ENCODE measurements around the gene TEKT2. TPM values are rescaled to one million over a fixed set of nuclear protein-coding genes. Genes with fewer than 3 reads are reported as not detected.

The TEKT2 gene
- total RNA-seq, 1 donor from 2014 or later = not detected

DNA sequence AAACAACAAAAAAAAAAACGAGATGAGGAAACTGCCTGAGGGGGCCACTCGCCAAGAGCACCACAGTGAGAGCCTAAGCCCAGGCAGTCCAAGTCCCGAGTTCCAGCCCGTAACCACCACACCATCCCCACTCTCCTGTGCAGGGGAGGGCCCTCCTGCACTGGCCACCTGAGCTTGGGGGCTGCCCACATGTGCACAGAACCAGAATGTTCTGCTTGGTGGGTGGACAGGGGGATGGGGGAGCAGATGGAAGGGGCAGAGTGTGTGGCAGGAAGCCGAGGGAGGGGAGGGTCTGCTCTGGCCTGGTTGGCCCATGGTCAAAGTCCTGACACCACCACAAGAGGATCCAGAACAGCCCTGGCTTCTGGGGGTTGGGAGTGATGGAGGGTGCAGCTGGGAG lies 22.4 kb downstream of the TEKT2 start:
- DNase-seq = no peak

DNA sequence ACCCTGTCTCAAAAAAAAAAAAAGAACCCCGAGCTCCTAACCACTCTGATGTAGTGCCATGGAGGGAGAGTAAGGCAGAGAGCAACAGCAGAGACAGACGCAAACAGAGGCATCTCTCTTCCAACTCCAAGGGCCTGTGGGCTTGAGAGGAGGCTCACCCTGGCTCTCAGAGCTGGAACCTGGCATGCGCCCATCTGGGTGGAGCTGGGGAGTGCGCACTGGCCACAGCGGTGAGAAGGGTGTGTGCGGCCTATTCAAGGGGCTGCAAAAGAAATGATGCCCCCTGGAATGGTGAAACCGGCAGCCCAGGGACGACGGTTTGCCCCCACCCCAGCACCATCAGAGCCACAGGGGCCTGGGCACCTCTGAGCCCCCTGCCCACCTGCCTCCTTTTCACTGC lies 23.5 kb downstream of the TEKT2 start:
- no peak for DNase-seq

DNA sequence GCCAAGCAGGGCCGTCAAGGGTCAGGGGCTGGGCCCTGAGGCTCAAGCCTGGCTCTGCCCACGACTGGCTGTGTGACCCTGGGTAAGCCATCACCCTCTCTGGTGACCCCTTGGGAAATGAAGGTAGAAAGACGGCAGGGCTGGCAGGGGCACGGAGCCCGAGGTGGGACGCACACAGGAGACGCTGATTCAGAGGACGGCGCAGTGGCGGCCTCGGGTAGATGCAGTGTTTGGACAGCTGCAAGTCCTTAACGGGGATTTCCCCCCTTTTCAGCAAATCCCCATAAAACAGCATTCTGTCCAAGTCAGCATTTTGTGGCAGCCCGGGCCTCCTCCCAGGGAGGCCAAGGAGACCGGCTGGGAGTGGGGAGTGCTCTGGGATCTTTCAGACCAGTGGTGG lies 24.4 kb downstream of the TEKT2 start:
- peak; percentile 59 for DNase-seq

DNA sequence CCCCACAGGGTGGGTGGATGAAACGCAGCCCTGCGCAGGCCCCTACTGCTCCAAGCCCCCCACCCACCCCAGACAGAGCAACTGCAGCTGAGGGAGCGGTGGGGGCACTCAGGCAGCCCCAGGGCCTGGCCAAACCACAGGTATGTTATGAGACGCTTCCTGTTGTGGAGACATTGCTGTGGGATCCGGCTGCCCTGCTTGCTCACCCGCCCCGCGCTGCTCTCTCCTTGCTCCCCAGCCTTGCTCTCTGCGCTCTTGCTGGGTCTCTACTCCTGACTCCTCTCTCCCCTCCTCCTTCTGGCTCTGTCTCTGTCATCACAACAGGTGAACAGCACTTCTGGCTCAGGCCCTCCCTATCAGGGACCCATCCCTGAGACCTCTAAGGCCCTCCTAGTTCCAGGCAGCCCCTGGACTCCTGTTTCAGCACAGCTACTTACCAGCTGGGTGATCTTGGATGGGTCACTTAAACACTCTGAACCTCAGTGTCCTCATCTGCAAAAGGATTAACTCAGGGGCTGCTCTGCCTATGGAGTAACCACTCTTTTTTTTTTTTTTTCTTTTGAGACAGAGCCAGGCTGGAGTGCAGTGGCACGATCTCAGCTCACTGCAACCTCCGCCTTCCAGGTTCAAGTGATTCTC lies 25.3 kb downstream of the TEKT2 start:
- DNase-seq = peak; percentile 37

DNA sequence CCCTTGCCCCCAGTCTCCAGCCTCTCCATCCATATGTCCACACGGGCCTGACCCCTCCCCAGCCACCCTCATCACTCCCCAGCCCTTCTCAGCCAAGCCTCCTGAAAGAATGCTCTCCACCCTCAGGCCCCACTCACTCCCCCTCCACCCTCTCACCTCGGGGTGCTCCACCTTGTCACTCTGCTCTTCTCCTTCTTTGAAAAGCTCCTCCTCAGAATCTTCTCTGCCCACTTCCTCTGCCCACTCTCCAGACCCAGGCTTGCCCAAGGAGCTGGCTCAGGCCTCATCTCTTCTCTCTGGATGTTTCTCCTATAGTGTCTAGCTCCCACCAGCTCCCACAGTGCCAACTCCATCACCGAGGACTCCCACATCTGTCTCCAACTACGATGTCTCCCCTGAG lies 27.3 kb downstream of the TEKT2 start:
- DNase-seq = no peak

DNA sequence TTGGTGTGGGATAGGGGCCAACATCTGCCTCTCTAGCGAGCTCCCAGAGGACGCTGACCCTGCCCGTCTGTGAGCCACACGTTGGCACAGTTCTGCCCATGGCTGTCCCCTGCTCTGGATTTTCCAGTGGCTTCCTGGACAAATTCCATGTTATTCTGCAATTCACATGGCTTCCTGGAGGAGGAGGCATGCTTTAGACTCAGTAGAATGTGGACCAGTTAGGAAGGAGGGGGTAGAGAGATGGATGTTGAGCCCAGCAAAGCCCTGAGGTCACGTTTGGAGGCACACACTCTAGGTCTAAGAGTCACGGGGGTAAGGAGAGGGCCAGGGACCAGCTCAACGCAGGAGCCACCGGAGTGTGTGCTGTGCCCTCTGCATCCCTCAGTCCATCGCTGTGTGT lies 28.9 kb downstream of the TEKT2 start:
- DNase-seq = no peak

DNA sequence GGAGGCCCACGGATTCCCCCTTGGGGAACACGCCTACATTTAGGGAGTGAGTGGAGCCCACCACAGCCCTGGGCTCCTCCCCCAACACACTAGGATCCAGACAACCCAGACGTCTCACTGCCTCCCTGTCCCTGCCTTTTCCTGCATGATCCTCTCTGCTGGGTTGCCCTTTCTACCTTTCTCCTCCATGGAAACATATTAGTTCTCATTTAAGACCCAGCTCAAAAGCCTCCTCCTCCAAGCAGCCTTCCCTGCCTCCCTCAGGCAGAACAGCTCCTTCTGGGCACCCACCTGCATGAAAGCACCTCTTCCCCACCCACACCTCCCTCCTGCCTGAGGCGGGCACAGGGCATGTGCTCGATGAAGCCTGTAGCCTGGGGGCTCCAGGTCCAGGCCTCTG lies 30.5 kb downstream of the TEKT2 start:
- DNase-seq = no peak

DNA sequence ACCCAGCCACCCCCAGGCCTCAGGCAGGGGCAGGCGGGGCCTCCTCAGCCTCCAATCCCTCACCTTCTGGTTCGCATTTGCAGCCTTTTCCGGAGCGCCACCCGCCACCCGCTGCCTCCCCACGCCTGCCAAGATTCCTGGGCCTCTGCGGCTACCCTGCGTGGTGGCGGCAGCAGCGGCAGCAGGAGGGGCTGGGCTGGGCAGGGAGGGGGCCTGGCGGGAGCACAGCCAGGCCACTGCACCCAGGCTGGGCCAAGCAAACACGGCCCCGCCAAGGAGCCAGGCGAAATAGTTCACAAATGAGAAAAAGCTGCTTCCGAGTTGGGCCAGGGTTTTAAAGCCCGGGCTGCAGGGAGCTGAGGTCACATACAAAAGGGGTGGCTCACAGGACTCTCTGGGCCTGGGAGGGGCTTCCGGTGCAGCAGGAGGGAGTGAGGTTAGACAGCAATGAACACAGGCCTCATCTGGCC lies 31.3 kb downstream of the TEKT2 start:
- DNase-seq = peak; percentile 78

DNA sequence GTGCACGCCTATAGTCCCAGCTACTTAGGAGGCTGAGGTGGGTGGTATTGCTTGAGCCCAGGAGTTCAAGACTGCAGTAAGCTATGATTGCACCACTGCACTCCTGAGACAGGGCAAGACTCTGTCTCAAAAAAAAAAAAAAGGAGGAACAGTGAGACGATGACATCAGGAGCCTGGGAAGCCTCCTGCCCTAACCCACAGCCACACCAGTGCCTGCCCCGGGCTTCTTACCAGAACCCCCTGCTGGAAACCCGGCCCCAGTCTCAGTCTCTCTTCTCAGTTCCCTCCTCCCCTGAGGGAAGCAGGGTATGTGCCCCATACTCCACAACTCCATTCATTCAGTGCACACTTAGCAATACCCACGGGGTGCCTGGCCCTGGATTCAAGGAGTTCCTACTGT lies 32.0 kb downstream of the TEKT2 start:
- no peak for DNase-seq

DNA sequence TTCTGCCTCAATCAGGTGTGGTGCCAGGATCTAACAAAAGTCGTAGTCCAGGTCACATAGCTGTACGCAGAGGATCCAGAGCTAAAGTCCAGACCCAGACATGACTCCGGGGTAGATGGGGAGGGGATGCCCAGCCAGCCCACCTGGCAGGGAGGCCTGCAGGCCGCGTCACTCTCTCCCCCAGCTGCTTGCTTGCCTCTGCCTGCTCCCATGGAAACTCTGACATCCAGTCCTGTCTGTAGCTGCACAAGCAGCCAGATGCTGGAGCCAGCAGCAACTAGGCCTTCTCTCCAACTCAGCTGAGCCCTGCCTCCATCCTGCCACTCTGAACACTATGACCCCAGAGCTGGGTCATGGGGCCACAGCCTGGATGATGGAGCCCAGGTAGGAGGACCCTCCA lies 33.0 kb downstream of the TEKT2 start:
- DNase-seq = peak; percentile 76

DNA sequence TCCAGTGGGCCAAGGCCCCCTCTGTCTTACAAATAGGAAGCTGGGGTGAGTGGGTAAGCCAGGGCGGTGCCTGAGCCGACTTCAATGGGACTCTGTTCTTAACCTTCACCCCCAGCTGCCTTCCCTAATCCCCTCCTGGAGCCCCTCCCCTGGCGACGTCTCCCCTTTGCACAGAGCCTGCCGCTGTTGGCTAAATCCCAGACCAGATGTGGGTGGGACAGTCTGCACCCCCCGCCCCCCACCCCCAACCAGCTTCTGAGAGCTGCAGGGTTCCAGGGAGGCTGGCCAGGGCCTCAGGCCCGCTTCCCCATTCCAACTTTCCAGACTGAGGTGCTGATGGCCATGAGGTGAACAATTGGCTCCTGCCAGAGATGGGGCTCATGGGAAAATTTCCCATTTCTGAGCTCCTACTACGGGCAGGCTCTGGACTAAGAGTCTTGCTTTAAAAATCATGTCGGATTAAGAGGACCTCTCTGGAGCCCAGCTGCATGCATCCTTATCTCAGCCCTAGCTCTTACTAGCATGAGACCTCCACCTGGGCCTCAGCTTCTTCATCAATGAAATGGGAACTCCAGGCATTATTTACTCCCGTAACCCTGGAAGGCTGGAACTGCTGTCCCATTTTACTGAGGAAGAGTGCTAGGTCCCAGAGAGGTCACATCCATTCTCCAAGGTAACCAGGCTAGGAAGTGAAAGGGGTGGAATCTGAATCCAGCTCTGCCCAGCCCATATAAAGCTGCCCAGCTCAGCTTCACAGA lies 34.7 kb downstream of the TEKT2 start:
- DNase-seq = no peak

DNA sequence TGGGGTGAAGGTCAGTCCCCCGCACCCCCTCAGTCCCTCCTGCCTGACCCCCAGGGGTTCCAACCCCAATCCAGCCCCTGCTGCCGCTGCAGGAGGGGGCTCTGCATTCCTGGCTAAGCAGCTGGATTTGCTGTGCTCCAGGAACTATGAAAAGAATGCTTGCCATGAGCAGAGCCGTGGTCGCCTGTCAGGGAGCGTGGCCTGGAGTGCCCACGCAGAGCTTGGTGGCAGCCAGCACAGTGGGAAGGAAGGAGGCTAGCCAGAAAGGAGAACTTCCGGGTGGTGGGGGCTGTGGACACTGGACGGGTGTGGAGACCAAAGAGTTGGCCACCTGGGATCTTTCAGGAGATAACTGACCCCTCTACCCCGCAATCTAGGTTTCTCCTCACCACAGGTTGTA lies 35.6 kb downstream of the TEKT2 start:
- DNase-seq = no peak

DNA sequence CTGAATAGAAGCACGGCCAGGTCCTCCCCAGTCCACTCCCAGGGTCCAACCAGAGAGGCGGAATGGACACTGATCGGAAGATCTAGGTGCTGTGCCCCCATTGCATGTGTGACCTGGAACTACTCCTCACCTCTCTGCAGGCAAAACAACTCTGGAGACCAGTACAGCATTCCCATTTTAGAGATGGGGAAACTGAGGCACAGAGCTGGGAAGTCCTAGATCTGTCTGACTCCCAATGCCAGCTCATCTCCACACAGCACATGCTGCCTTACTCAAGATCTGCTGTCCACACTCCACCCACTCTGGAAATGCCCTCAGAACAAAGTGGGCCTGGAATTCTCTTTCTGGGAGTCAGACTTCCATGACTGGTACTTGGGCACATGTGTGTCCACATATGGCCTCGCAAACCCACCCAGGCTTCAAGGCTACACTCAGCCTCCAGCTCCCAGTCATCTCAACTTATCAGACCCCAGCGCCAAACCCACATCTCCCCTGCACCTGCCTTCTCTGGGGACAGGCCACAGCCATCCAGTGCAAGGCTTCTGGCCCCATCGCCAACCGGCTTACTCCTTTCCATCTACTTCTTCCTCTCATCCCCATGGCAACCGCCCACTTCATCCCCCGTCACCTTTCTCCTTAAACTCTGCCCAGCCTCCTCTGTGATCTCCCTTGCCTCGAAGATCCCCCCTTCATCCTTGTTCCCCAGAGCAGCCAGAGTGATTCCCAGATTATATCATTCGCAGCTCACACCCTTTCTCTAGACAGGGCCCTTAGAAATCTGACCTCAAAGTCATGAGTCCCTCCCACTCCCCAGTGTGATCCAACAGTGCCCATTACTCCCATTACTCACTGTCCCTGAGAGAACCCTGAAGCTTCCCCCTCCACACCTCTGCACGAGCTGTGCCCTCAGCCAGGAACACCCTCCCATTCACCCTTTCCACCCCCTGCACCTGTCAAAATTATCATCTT lies 38.5 kb downstream of the TEKT2 start:
- DNase-seq = no peak

DNA sequence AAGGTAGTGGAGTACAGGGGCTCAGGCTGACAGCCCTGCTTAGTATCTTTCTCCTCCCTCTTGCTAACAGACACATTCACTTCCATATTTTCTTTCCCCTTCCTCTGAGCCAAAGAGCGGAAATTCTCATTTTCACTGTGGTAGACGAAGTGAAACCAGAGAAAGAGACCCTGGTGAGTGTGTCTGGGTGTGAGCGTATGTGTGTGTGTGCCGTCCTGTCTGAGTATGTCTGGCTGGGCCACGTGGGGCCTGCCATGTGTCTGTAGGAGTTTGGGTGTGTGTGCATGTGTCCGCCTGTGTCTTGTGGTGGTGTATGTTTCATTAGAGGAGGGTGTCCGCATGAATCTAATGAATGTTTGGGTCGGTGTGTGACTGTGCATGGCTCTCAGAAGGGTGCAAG lies 39.5 kb downstream of the TEKT2 start:
- peak; percentile 57 for DNase-seq

DNA sequence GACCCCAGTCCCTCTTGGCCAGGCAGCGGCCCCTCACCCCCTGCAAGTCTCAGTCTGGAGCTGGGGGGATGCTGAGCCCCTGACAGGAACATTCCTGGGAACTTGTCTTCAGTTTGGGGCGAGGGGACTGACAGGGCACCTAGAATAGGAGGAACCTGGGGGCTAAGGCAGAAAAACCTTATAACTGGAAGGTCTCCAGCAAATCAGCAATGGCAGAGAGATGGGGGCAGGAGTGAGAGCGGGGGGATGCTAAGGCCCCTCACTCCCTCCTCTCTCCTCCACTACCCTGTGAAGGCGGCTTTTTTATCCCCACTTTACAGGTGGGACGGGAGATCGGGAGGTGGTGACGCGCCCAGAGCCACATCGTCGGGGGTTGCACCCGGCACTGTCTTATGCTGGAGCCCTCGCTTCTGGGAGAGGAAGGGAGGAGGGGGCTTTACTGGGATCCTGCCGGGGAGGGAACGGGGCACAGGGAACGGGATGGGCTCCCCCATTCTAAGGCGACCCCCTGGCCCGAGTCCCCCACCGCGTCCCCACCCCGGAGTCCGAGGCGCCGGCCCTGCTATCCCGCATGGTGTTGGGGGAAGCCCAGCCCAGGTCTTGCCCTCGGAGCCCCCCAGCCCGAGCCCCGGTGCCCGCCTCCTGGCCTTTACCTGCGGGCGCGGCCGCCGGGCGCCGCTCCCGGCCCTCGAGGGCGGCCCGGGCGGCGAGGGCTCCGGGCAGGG lies 40.7 kb downstream of the TEKT2 start:
- DNase-seq = no peak

DNA sequence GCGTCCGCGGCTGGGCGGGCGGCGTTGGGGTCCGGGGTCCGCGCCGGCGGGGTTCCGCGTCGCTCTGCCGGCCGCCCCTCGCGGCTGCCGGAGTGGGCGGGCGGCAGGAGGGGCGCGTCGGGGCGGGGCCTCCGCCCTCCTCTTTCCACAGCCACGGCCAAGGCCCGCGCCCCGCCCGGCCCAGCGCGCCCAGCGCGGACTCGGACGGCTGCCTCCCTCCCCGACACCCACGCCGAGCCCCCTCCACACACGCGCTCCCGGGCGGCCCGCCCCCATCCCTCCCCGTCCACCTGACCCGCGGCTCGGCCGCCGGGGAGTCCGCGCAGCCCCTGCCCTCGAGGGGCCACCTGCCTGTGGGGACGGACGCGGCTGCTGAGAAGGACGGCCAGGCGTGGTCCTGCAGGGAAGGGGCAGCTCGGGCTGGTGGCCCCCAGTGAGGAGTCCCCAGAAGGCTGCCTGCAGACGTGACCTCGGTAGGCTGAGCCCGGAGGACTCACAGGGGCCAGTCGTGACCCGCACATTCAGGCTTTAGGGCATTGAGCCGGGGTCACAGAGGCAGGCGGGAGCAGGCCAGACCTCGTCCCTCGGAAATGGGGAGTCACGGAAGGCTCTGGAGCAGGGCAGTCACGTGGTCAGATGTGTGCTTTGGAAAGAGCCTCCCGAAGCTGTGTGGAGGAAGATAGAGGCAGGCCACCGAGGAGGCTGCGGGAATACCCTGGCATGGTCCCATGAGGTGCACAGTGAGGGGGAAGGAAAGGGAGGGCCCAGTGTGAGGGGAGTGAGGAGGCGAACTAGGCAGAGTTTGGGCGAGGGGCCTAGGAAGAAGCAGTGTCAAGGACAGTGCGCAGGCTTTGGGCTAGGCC lies 41.5 kb downstream of the TEKT2 start, which contains the start of gene COL8A2:
TSS of gene COL8A2 (minus strand) at position 94 of the 863 bp plus-strand sequence. CDS start 24,980 bp downstream, outside the sequence.
- DNase-seq = no peak

DNA sequence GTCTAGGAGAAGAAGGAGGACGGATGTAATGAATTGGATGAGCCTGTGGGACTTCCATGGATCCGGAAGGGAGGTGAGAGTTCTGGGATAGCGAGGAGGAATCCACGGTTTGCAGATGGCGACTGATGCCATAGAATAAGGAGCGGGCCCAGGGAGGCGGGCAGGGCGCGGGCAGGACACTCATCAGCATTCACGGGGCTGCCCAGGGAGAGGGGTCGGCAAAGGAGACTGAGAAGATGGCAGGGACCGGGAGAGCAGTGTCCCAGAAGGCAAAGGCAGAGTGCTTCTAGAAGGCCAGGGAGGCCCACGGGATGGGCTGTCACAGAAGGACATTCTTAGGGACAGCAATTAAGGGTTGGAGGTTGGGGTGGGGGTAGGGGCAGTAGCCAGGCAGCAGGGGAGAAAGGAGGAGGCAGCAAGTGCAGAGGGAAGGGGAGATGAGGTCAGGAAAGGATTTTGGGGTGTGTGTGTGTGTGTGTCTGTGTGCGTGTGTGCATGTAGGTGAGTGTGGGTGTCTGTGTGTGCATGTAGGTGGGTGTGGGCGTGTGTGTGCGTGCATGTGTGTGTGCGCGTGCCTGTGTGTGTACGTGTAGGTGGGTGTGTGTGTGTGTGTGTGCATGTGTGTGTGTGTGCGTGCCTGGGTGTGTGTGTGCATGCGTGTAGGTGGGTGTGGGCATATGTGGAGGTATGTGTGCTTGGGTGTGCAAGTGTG lies 42.3 kb downstream of the TEKT2 start:
- DNase-seq = no peak

DNA sequence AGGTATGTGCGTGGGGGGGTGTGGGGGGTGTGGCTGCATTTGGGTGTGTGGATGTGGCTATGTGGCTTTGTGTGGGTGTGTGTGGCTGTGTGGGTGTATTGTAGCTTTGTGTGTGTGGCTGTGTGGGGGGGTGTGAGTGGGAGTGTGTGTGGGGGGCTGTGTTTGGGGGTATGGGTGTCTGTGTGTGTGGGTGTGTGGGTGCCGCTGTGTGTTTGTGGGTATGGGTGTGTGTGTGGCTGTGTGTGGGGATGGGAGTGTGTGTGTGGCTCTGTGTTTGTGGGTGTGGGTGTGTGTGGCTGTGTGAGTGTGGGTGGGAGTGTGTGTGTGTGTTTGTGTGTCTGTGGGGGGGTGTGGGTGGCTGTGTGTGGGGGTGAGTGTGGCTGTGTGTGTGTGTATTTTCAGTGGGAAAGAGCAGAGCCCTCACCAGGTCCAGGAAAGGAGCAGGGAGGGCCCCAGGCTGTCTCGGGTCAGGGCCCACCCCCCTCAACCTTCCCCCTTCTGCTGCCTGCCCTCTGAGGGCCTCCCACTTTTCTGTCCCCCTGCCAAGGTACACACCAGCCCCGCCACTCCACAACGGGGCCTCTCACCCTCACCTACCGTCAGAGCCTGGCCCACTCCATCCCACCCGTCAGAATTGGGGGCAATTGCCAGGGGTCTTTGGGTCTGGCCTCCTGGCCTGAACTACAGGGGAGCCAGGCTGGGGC lies 43.1 kb downstream of the TEKT2 start:
- no peak for DNase-seq

DNA sequence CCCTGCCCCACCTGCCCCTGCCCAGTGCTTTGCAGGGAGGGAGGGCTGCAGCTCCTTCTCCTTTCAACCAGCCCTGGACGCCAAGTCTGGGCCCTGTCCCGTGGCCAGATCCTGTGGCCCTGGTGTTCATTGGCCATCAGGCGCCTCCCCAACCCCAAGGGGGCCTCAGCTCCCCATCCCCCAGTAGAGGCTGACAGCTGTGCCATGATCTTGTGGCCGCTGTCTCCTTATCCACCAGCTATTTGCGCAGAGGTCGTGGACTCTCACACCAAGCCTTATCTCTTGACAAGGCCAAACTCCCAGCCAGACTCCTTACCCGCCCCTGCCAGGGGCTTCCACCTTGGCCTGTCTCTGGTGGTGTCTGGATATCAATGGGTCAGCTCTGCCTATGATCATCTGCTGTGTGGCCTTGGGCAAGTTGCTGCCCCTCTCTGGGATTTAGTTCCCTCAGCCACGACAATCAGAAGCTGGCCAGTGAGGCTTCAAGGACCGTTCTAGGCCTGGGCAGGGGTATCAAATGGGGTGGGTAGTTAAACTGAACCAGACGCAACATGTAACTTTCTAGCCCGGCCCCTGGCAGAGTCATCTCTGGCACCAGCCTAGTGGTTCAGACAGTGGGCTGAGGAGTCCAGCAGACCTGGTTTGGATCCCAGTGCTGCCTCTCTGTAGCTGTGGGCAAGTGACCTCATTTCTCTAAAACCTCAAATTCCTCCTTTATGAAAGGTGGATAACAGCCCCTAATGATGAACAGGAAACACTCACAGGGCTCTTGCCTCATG lies 44.4 kb downstream of the TEKT2 start:
- no peak for DNase-seq
